Right lobe of liver (tissue), 4 donors: ENCODE results near the gene GGT1.

Experiments used
- CTCF ChIP-seq, 4 donors: fragments of 200-600 bp in 3 of 4; fragments of 450-650 bp in 1 of 4; IDR thresholded peaks; one replicate each; pipeline versions ENCODE4 v1.5.1 to v1.8.0; 2016 to 2022; ENCODE audit warnings: antibody characterized with exemption in 4 of 4, mild to moderate bottlenecking in 2 of 4
- POLR2A ChIP-seq: fragments of 450-650 bp; IDR thresholded peaks from one replicate; pipeline ENCODE4 v1.6.1; 2017; ENCODE audit warnings: antibody characterized with exemption, mild to moderate bottlenecking
- donor health status: DM: no; HTN: no; CAD: no.
- donor health status: DM: no; HTN: no; CAD: no.
- donor health status: DM: no; HTN: yes; CAD: no.

GRCh38 chr22:24592851-24593558 is 10.0 kb upstream of the GGT1 start, which contains the start of gene LRRC75B:
- TF ChIP-seq CTCF (IDR thresholded peaks at IDR 0.05): no peak
- TF ChIP-seq POLR2A: peak; percentile 80
